HEK293T (cell line): ENCODE measurements around the gene MR1.

Experiments used
- ARNT ChIP-seq: fragments of 450-650 bp; IDR thresholded peaks from 2 replicates; pipeline ENCODE4 v1.6.1; 2017; ENCODE audit warnings: mild to moderate bottlenecking
- FOXA1 ChIP-seq: fragments of 450-650 bp; IDR thresholded peaks from 2 replicates; pipeline ENCODE4 v1.6.1; 2016; ENCODE audit warnings: mild to moderate bottlenecking
- FOXM1 ChIP-seq: fragments of 450-650 bp; IDR thresholded peaks from 2 replicates; pipeline ENCODE4 v1.6.1; 2017; ENCODE audit warnings: mild to moderate bottlenecking, borderline replicate concordance
- L3MBTL2 ChIP-seq: fragments of 450-650 bp; conservative IDR thresholded peaks from 2 replicates; pipeline ENCODE4 v1.6.1; 2016; ENCODE audit warnings: mild to moderate bottlenecking
- NFRKB ChIP-seq: fragments of 450-650 bp; IDR thresholded peaks from 2 replicates; pipeline ENCODE4 v1.6.1; 2016; ENCODE audit warnings: mild to moderate bottlenecking, moderate library complexity
- PKNOX1 ChIP-seq: fragments of 450-650 bp; IDR thresholded peaks from 2 replicates; pipeline ENCODE4 v1.6.1; 2016
- SP1 ChIP-seq: fragments of 450-650 bp; IDR thresholded peaks from 2 replicates; pipeline ENCODE4 v1.6.1; 2017
- SUZ12 ChIP-seq: fragments of 450-650 bp; IDR thresholded peaks from 2 replicates; pipeline ENCODE4 v1.6.1; 2016; ENCODE audit warnings: mild to moderate bottlenecking
- TARDBP ChIP-seq: fragments of 450-650 bp; IDR thresholded peaks from 2 replicates; pipeline ENCODE4 v1.6.1; 2016
- ZNF384 ChIP-seq: fragments of 450-650 bp; IDR thresholded peaks from 2 replicates; pipeline ENCODE4 v1.6.1; 2016

- no peak for TF ChIP-seq FOXA1
- no peak for TF ChIP-seq SUZ12
- TF ChIP-seq ZNF384: no peak
- TF ChIP-seq FOXM1: no peak
- no peak for TF ChIP-seq PKNOX1
- no peak for TF ChIP-seq ARNT
- TF ChIP-seq TARDBP: no peak
- TF ChIP-seq SP1: no peak
- no peak for TF ChIP-seq NFRKB
- TF ChIP-seq L3MBTL2: no peak
Measured at GRCh38 chr1:181064702-181065101, 30.9 kb downstream of the MR1 start.
